Measurements from ENCODE around the gene DOLPP1.

The DOLPP1 gene

GRCh38 chr9:129094387-129095169, 13.7 kb downstream of the DOLPP1 start:
- DNase-seq (ENCODE audit: low read depth in 2 of 2), result no peak

- DNase-seq (ENCODE audit: low read depth in 2 of 2), result no peak
Measured at GRCh38 chr9:129095170-129095667, 14.3 kb downstream of the DOLPP1 start.

- DNase-seq (ENCODE audit: low read depth in 2 of 2), result no peak
Measured at GRCh38 chr9:129095908-129096307, 15.0 kb downstream of the DOLPP1 start.

- no peak for DNase-seq (ENCODE audit: low read depth in 2 of 2)
Measured at GRCh38 chr9:129097671-129098306, 16.9 kb downstream of the DOLPP1 start.

GRCh38 chr9:129098328-129098727, 17.4 kb downstream of the DOLPP1 start:
- DNase-seq (ENCODE audit: low read depth in 2 of 2), result no peak

GRCh38 chr9:129100383-129101169, 19.7 kb downstream of the DOLPP1 start:
- DNase-seq (ENCODE audit: low read depth in 2 of 2), result no peak

- no peak for DNase-seq (ENCODE audit: low read depth in 2 of 2)
Measured at GRCh38 chr9:129101279-129101678, 20.4 kb downstream of the DOLPP1 start.

GRCh38 chr9:129102095-129102525, 21.2 kb downstream of the DOLPP1 start:
- no peak for DNase-seq (ENCODE audit: low read depth in 2 of 2)

- DNase-seq (ENCODE audit: low read depth in 2 of 2), result no peak
Measured at GRCh38 chr9:129102791-129103594, 22.1 kb downstream of the DOLPP1 start.

- DNase-seq (ENCODE audit: low read depth in 2 of 2), result no peak
Measured at GRCh38 chr9:129103595-129103965, 22.7 kb downstream of the DOLPP1 start.

- no peak for DNase-seq (ENCODE audit: low read depth in 2 of 2)
Measured at GRCh38 chr9:129104051-129104450, 23.1 kb downstream of the DOLPP1 start.

GRCh38 chr9:129105857-129106694, 25.2 kb downstream of the DOLPP1 start:
- DNase-seq (ENCODE audit: low read depth in 2 of 2), result no peak

GRCh38 chr9:129107651-129108050, 26.7 kb downstream of the DOLPP1 start:
- no peak for DNase-seq (ENCODE audit: low read depth in 2 of 2)

- no peak for DNase-seq (ENCODE audit: low read depth in 2 of 2)
Measured at GRCh38 chr9:129108083-129108804, 27.3 kb downstream of the DOLPP1 start.

- no peak for DNase-seq (ENCODE audit: low read depth in 2 of 2)
Measured at GRCh38 chr9:129108805-129109536, 28.1 kb downstream of the DOLPP1 start.

GRCh38 chr9:129109537-129109903, 28.6 kb downstream of the DOLPP1 start:
- DNase-seq (ENCODE audit: low read depth in 2 of 2), result no peak

GRCh38 chr9:129109952-129110739, 29.2 kb downstream of the DOLPP1 start:
- DNase-seq (ENCODE audit: low read depth in 2 of 2), result no peak

- DNase-seq (ENCODE audit: low read depth in 2 of 2), result peak; percentile 91
Measured at GRCh38 chr9:129110740-129111527, 30.0 kb downstream of the DOLPP1 start, which contains the start of the genes CRAT and PTPA. CRAT (minus strand) TSS chr9:129110793; CDS start chr9:129110509, 284 bp downstream. PTPA (plus strand) TSS chr9:129111415; CDS start chr9:129111601, 186 bp downstream.

Measured in activated CD8-positive, alpha-beta memory T cell treated with anti-CD3 and anti-CD28 coated beads for 4 hours (primary cell).